ENCODE measurements around the gene PPP2R5B.

The PPP2R5B gene
- long read RNA-seq, partial matches to known transcripts, result 0 of 16 reads
- long read RNA-seq, other reads (novel, unspliced or antisense), result 16 of 16 reads

- H3K27ac ChIP-seq (replicated peaks), result peak within 1 kb of the TSS; percentile 47
- TF ChIP-seq GABPA (IDR thresholded peaks at IDR 0.05; ENCODE audit: low read depth), result peak; percentile 58; the same call in 1 of the 2 replicates
- TF ChIP-seq SPI1 (IDR thresholded peaks at IDR 0.05; ENCODE audit: borderline replicate concordance, low read depth), result no peak
- H3K27me3 ChIP-seq (ENCODE audit: insufficient read depth, poor library complexity, severe bottlenecking), result no peaks in the 10 kb centered on the region
- H3K4me3 ChIP-seq (replicated peaks; ENCODE audit: insufficient read depth, low read length), result peak within 1 kb of the TSS; percentile 66
- DNase-seq (ENCODE audit: low read depth in 1 of 2, low spot score in 1 of 2), result peak; percentile 73 to 83
Measured at GRCh38 chr11:64923944-64924909, at the start of gene PPP2R5B. PPP2R5B (plus strand) TSS chr11:64924689; CDS start chr11:64925735, 1,046 bp downstream.

GRCh38 chr11:64875369-64876228 lies 48.9 kb upstream of the PPP2R5B start:
- H3K4me3 ChIP-seq (replicated peaks; ENCODE audit: insufficient read depth, low read length), result peak overlapping the region; percentile 86
- peak overlapping the region; percentile 77 for H3K27ac ChIP-seq (replicated peaks)

GRCh38 chr11:64876229-64876750 lies 48.2 kb upstream of the PPP2R5B start:
- no peak for TF ChIP-seq SPI1 (IDR thresholded peaks at IDR 0.05; ENCODE audit: borderline replicate concordance, low read depth)
- TF ChIP-seq GABPA (IDR thresholded peaks at IDR 0.05; ENCODE audit: low read depth), result no peak
- no peak for TF ChIP-seq POLR2AphosphoS5 (IDR thresholded peaks at IDR 0.05; ENCODE audit: low read depth)
- TF ChIP-seq CTCF (IDR thresholded peaks at IDR 0.05; ENCODE audit: insufficient read depth, low read length), result no peak
- no peak for TF ChIP-seq REST (IDR thresholded peaks at IDR 0.05; ENCODE audit: insufficient replicate concordance, low read depth)
- Histone ChIP-seq H3K27me3 (ENCODE audit: insufficient read depth, poor library complexity, severe bottlenecking) (no peaks in the 10 kb centered on the region), H3K4me3 (replicated peaks; ENCODE audit: insufficient read depth, low read length) (peak overlapping the region; percentile 86), H3K27ac (replicated peaks) (peak overlapping the region; percentile 77)
- DNase-seq (ENCODE audit: low read depth in 1 of 2, low spot score in 1 of 2), result no peak

More at GRCh38 chr11:64875369-64876228, 48.9 kb upstream of the PPP2R5B start:
- DNase-seq (ENCODE audit: low read depth in 1 of 2, low spot score in 1 of 2), result peak; percentile 80 to 94
- TF ChIP-seq SPI1 (IDR thresholded peaks at IDR 0.05; ENCODE audit: borderline replicate concordance, low read depth) (peak; percentile 76; the same call in 1 of the 2 replicates), GABPA (IDR thresholded peaks at IDR 0.05; ENCODE audit: low read depth) (no peak), POLR2AphosphoS5 (IDR thresholded peaks at IDR 0.05; ENCODE audit: low read depth) (peak; percentile 93)
- no peaks in the 10 kb centered on the region for H3K27me3 ChIP-seq (ENCODE audit: insufficient read depth, poor library complexity, severe bottlenecking)

- no peak for TF ChIP-seq REST (IDR thresholded peaks at IDR 0.05; ENCODE audit: insufficient replicate concordance, low read depth)
- no peak for TF ChIP-seq GABPA (IDR thresholded peaks at IDR 0.05; ENCODE audit: low read depth)
- no peak for TF ChIP-seq CTCF (IDR thresholded peaks at IDR 0.05; ENCODE audit: insufficient read depth, low read length)
- TF ChIP-seq POLR2AphosphoS5 (IDR thresholded peaks at IDR 0.05; ENCODE audit: low read depth), result no peak
- TF ChIP-seq SPI1 (IDR thresholded peaks at IDR 0.05; ENCODE audit: borderline replicate concordance, low read depth), result no peak
- no peaks in the 10 kb centered on the region for H3K27me3 ChIP-seq (ENCODE audit: insufficient read depth, poor library complexity, severe bottlenecking)
- no peak for DNase-seq (ENCODE audit: low read depth in 1 of 2, low spot score in 1 of 2)
- H3K4me3 ChIP-seq (replicated peaks; ENCODE audit: insufficient read depth, low read length), result peak overlapping the region; percentile 86
- peak overlapping the region; percentile 77 for H3K27ac ChIP-seq (replicated peaks)
Measured at GRCh38 chr11:64876835-64877341, 47.6 kb upstream of the PPP2R5B start.
